Measurements from ENCODE around the gene RABGEF1.

Gene RABGEF1

DNA sequence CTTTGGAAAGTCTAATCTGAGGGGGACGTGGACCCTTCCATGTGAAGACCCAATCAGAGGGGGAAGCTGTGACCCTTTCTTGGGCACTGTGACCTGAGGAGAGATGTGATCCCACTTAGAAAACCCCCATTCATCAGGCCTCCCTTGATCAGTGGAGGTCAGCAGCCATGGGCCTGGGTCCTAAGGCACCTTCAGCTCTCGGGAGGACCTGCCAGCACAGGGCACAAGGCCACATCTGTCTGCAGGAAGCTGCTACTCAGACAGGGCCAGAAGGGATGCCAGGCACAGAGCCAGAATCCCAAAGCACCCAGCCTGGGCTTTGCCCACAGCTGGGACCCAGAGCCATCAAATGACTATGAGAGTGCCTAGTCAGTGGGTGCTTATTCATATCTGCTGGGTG, 14.7 kb upstream of the RABGEF1 start:
- in situ Hi-C loops (cut with MboI; ENCODE audit: low pct_unique_long_range_greater_than_20kb, low sequenced_read_pairs, unreplicated experiment), result no loop called here
- no peak for DNase-seq (ENCODE audit: low spot score)
- TF ChIP-seq, protein P1, sequence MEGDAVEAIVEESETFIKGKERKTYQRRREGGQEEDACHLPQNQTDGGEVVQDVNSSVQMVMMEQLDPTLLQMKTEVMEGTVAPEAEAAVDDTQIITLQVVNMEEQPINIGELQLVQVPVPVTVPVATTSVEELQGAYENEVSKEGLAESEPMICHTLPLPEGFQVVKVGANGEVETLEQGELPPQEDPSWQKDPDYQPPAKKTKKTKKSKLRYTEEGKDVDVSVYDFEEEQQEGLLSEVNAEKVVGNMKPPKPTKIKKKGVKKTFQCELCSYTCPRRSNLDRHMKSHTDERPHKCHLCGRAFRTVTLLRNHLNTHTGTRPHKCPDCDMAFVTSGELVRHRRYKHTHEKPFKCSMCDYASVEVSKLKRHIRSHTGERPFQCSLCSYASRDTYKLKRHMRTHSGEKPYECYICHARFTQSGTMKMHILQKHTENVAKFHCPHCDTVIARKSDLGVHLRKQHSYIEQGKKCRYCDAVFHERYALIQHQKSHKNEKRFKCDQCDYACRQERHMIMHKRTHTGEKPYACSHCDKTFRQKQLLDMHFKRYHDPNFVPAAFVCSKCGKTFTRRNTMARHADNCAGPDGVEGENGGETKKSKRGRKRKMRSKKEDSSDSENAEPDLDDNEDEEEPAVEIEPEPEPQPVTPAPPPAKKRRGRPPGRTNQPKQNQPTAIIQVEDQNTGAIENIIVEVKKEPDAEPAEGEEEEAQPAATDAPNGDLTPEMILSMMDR (IDR thresholded peaks at IDR 0.05; ENCODE audit: extremely low read depth, insufficient read depth, missing control alignments), result no peak

DNA sequence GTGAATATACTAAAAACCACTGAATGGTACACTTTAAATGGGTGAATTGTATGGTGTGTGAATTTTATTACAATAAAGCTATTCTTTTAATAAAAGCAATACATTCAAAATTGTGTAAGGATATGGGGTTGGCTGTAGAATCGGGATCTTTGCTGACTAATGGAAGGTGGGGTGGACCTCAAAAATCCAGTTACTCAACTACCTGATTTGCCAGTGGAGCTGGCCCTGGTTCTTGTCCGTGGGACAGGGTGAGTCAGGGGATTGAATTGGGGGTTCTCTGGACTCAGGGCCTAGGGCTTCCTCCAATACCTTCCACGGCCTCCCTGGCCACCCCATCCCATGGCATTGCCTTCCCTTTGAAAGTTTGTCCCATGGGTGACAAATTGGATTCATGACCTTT, 13.5 kb upstream of the RABGEF1 start:
- no peak for DNase-seq (ENCODE audit: low spot score)
- in situ Hi-C loops (cut with MboI; ENCODE audit: low pct_unique_long_range_greater_than_20kb, low sequenced_read_pairs, unreplicated experiment), result no loop called here
- TF ChIP-seq, protein P1 (IDR thresholded peaks at IDR 0.05; ENCODE audit: extremely low read depth, insufficient read depth, missing control alignments), result no peak

DNA sequence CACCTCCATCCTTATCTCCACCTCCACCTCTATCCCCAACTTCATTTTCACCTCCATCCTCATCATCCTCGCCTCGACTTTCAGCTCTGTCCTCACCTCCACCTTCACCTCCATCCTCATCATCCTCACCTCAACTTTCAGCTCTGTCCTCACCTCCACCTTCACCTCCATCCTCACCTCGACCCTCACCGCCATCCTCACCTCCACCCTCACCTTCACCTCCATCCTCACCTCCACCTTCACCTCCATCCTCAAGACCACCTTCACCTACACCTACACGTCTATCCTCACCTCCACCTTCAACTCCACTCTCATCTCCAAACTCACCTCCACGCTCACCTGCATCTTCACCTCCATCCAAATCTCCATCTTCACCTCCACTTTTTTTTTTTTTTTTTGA, 12.0 kb upstream of the RABGEF1 start:
- in situ Hi-C loops (cut with MboI; ENCODE audit: low pct_unique_long_range_greater_than_20kb, low sequenced_read_pairs, unreplicated experiment), result no loop called here
- TF ChIP-seq, protein P1 (IDR thresholded peaks at IDR 0.05; ENCODE audit: extremely low read depth, insufficient read depth, missing control alignments), result no peak
- no peak for DNase-seq (ENCODE audit: low spot score)

DNA sequence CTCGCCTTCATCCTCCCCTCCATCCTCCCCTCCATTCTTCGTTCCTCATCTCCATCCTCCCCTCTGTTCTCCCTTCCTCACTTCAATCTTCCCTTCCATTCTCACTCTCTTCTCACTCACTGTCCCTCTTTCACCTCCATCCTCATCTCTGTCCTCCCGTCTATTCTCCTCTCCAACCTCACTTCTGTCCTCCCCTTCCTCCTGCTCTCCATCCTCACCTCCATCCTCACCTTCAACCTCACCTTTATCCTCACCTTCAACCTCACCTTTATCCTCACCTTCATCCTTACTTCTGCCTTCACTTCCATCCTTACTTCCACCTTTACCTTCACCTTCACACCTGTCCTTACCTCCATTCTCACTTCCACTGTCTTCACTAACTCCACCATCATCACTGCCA, 11.3 kb upstream of the RABGEF1 start:
- DNase-seq (ENCODE audit: low spot score), result no peak
- in situ Hi-C loops (cut with MboI; ENCODE audit: low pct_unique_long_range_greater_than_20kb, low sequenced_read_pairs, unreplicated experiment), result no loop called here
- TF ChIP-seq, protein P1 (IDR thresholded peaks at IDR 0.05; ENCODE audit: extremely low read depth, insufficient read depth, missing control alignments), result no peak

DNA sequence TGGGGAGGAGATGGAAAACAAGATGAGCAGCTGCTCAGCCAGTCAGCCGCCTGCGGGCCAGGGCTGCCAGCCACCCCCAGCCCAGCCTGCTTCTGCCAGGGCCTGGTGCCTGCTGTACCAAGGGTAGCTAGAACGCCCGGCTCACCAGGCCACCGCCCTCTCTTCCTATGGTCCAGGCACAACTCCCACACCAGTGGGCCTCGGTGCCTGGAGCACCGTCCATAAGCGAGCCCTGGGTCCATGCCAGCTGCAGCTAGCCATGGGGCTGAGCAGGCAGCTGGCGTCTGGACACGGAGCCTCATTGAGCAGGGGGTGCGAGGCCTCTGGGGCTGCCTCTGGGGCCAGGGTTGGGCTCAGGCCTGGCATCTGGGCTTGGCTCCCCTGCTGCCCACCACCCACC, 8.5 kb upstream of the RABGEF1 start:
- DNase-seq (ENCODE audit: low spot score), result no peak
- in situ Hi-C loops (cut with MboI; ENCODE audit: low pct_unique_long_range_greater_than_20kb, low sequenced_read_pairs, unreplicated experiment), result no loop called here
- TF ChIP-seq, protein P1 (IDR thresholded peaks at IDR 0.05; ENCODE audit: extremely low read depth, insufficient read depth, missing control alignments), result no peak

DNA sequence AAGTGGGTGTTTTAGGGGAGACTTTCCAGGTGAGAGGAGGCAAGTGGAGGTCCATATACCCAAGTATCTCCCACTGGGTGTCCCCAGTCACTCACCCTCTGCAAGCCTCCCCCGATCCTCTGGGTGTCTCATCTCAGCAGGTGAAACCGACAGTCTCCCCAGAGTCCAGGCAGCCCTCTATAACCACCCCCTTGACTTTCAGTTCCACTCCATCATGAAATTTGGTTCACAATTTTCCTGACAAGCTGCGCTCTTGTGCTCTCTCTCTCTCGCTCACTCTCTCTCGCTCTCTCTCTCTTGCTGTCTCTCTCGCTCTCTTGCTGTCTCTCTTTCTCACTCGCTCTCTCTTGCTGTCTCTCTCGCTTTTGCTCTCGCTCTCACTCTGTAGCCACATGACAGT, 8.1 kb upstream of the RABGEF1 start:
- in situ Hi-C loops (cut with MboI; ENCODE audit: low pct_unique_long_range_greater_than_20kb, low sequenced_read_pairs, unreplicated experiment), result no loop called here
- TF ChIP-seq, protein P1 (IDR thresholded peaks at IDR 0.05; ENCODE audit: extremely low read depth, insufficient read depth, missing control alignments), result no peak
- DNase-seq (ENCODE audit: low spot score), result peak; percentile 51

DNA sequence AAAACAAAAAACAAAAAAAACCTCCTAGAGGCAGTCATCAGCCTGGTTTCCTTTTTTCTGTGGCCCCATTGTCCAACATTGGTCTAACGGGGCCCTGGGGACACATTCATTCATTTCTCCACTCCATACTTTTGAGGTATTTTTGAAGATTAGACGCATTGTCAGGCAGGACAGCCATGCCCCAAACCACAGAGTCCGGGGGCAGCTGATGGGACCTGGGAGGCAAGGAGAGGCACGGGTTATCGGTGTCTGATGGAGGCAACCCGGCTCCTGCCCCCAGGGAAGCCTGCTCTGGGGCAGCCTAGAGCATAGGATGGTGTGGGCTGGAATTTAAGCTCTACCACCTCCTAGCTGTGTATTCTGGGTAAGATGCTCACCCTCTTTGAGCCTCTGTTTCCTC, 6.5 kb upstream of the RABGEF1 start:
- no peak for DNase-seq (ENCODE audit: low spot score)
- TF ChIP-seq, protein P1 (IDR thresholded peaks at IDR 0.05; ENCODE audit: extremely low read depth, insufficient read depth, missing control alignments), result no peak
- in situ Hi-C loops (cut with MboI; ENCODE audit: low pct_unique_long_range_greater_than_20kb, low sequenced_read_pairs, unreplicated experiment), result no loop called here
